Measurements from ENCODE around the gene TMEM129. TPM values are rescaled to one million over a fixed set of nuclear protein-coding genes. Genes with fewer than 3 reads are reported as not detected.

The TMEM129 gene
- total and polyA plus RNA-seq, 12 donors = 28.1 to 45.6 (median 33.2) TPM

- TF ChIP-seq CTCF (IDR thresholded peaks at IDR 0.05) = no peak
- H3K4me1 ChIP-seq = peaks cover 0 to 7% (median 0%) of the 10 kb centered on the region in 9 donors
- intact Hi-C loops (cut with DNase I) = no loop called here
- no peak for DNase-seq
- no peaks in the 10 kb centered on the region for H3K36me3 ChIP-seq
- H3K27me3 ChIP-seq = no peaks in the 10 kb centered on the region
- WGBS, 2 donors = 94 to 95% methylated on average over 21 of the region's 21 CpGs
- no peaks in the 10 kb centered on the region for H3K9me3 ChIP-seq
- no peak for ATAC-seq
- H3K27ac ChIP-seq = no peak overlapping the region
- no peak overlapping the region for H3K4me3 ChIP-seq
Observed at GRCh38 chr4:1669850-1670249, 51.3 kb downstream of the TMEM129 start.

- Histone ChIP-seq H3K4me3 (no peak overlapping the region), H3K9me3 (no peaks in the 10 kb centered on the region), H3K27me3 (no peaks in the 10 kb centered on the region), H3K27ac (no peak overlapping the region), H3K36me3 (no peaks in the 10 kb centered on the region), H3K4me1 (peaks cover 0 to 7% (median 0%) of the 10 kb centered on the region in 9 donors)
- TF ChIP-seq CTCF (IDR thresholded peaks at IDR 0.05) = no peak
- 93 to 94% methylated on average over 12 of the region's 12 CpGs for WGBS, 2 donors
- intact Hi-C loops (cut with DNase I) = no loop called here
- DNase-seq = no peak
- peak in 1 of 8 donors; percentile 31 for ATAC-seq
Observed at GRCh38 chr4:1669270-1669669, 51.9 kb downstream of the TMEM129 start.

DNA sequence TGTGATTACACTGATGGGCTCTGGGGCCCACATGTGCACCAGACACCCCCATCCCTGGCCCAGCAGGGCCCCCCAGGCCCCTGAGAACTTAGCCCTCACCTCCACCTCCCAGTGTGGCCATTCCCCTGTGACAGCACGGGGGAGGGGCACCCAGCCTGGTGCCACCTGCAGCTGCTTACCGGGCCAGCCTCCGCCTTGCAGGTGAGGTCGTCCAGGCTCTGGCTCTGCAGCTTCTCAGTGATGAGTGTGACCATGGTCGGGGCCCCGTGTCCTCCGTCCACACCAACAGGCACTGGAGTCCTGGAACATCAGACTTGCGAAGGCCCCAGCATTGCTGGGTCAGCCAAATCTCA lies 52.7 kb downstream of the TMEM129 start:
- no peak for TF ChIP-seq CTCF (IDR thresholded peaks at IDR 0.05)
- ATAC-seq (no peak), DNase-seq (no peak)
- H3K27ac ChIP-seq = no peak overlapping the region
- H3K4me3 ChIP-seq = no peak overlapping the region
- WGBS, 2 donors = 70 to 78% methylated on average over 8 of the region's 8 CpGs
- no peaks in the 10 kb centered on the region for H3K36me3 ChIP-seq
- no peaks in the 10 kb centered on the region for H3K9me3 ChIP-seq
- no peaks in the 10 kb centered on the region for H3K27me3 ChIP-seq
- intact Hi-C loops (cut with DNase I) = no loop called here
- peaks cover 0 to 7% (median 0%) of the 10 kb centered on the region in 9 donors for H3K4me1 ChIP-seq

GRCh38 chr4:1667273-1667672 lies 53.9 kb downstream of the TMEM129 start:
- no peak for TF ChIP-seq CTCF (IDR thresholded peaks at IDR 0.05)
- intact Hi-C loops (cut with DNase I) = no loop called here
- H3K4me3 ChIP-seq = no peak overlapping the region
- peak in 4 of 8 donors; percentile 23 to 57 (median 44) for ATAC-seq
- DNase-seq = peak in 1 of 2 donors; percentile 44
- no peaks in the 10 kb centered on the region for H3K27me3 ChIP-seq
- H3K27ac ChIP-seq = peak overlapping the region in 2 of 10 donors; percentile 16 to 58
- peaks cover 0 to 7% (median 0%) of the 10 kb centered on the region in 9 donors for H3K4me1 ChIP-seq
- H3K9me3 ChIP-seq = no peaks in the 10 kb centered on the region
- 75 to 88% methylated on average over 15 of the region's 15 CpGs for WGBS, 2 donors
- H3K36me3 ChIP-seq = no peaks in the 10 kb centered on the region

Data from heart right ventricle (tissue), 16 donors.